Measurements from ENCODE around the gene PMPCA. TPM values are rescaled to one million over a fixed set of nuclear protein-coding genes. Genes with fewer than 3 reads are reported as not detected.
A peak's percentile ranks its signal among the peaks of the same experiment; 100 is the strongest.
"Not testable (repeated sequence)": the region's sequence is repeated elsewhere in the genome, so short reads cannot be mapped to it uniquely, and the experiment has no call there.

PMPCA gene
- total and polyA plus RNA-seq, 11 donors = 61.5 to 81.8 (median 73.6) TPM

- TF ChIP-seq POLR2A (IDR thresholded peaks at IDR 0.05) (no peak), CTCF (IDR thresholded peaks at IDR 0.05) (no peak)
- 88 to 94% (median 90%) methylated on average over 13 to 21 of the region's 21 CpGs for WGBS, 4 donors
- Histone ChIP-seq H3K27me3 (no peaks in the 10 kb centered on the region), H3K4me1 (no peaks in the 10 kb centered on the region), H3K36me3 (peaks cover 2 to 95% (median 83%) of the 10 kb centered on the region in 9 donors), H3K9me3 (no peaks in the 10 kb centered on the region), H3K27ac (no peak overlapping the region), H3K4me3 (no peak overlapping the region)
- DNase-seq (no peak), ATAC-seq (no peak)
- intact Hi-C loops (cut with DNase I) = no loop called here
Observed at GRCh38 chr9:136421791-136422190, 11.3 kb downstream of the PMPCA start.

GRCh38 chr9:136422876-136423275 is 12.4 kb downstream of the PMPCA start:
- Histone ChIP-seq H3K27ac (no peak overlapping the region), H3K27me3 (no peaks in the 10 kb centered on the region), H3K4me1 (no peaks in the 10 kb centered on the region), H3K4me3 (no peak overlapping the region), H3K36me3 (peaks cover 2 to 93% (median 75%) of the 10 kb centered on the region in 9 donors), H3K9me3 (no peaks in the 10 kb centered on the region)
- DNase-seq = no peak
- 93 to 96% (median 95%) methylated on average over 21 to 26 of the region's 26 CpGs for WGBS, 4 donors
- intact Hi-C loops (cut with DNase I) = no loop called here
- peak in 1 of 4 donors; percentile 16 for ATAC-seq
- TF ChIP-seq CTCF (IDR thresholded peaks at IDR 0.05) = no peak
- TF ChIP-seq POLR2A (IDR thresholded peaks at IDR 0.05) = no peak

GRCh38 chr9:136423432-136424146 is 13.1 kb downstream of the PMPCA start:
- Histone ChIP-seq H3K27ac (no peak overlapping the region), H3K4me3 (no peak overlapping the region), H3K27me3 (no peaks in the 10 kb centered on the region), H3K4me1 (no peaks in the 10 kb centered on the region), H3K36me3 (peaks cover 2 to 93% (median 73%) of the 10 kb centered on the region in 9 donors), H3K9me3 (no peaks in the 10 kb centered on the region)
- 95 to 96% (median 96%) methylated on average over 38 to 43 of the region's 43 CpGs for WGBS, 4 donors
- TF ChIP-seq POLR2A (IDR thresholded peaks at IDR 0.05) = no peak
- no peak for TF ChIP-seq CTCF (IDR thresholded peaks at IDR 0.05)
- intact Hi-C loops (cut with DNase I) = no loop called here
- DNase-seq = no peak
- no peak for ATAC-seq

GRCh38 chr9:136424750-136425362 is 14.4 kb downstream of the PMPCA start:
- Histone ChIP-seq H3K4me1 (no peaks in the 10 kb centered on the region), H3K27ac (no peak overlapping the region), H3K9me3 (no peaks in the 10 kb centered on the region), H3K4me3 (no peak overlapping the region), H3K36me3 (peaks cover 0 to 93% (median 72%) of the 10 kb centered on the region in 9 donors), H3K27me3 (no peaks in the 10 kb centered on the region)
- 87 to 92% (median 90%) methylated on average over 27 of the region's 27 CpGs for WGBS, 4 donors
- ATAC-seq (no peak), DNase-seq (no peak)
- intact Hi-C loops (cut with DNase I) = no loop called here
- TF ChIP-seq POLR2A (IDR thresholded peaks at IDR 0.05) (no peak), CTCF (IDR thresholded peaks at IDR 0.05) (no peak)

GRCh38 chr9:136425367-136425766 is 14.9 kb downstream of the PMPCA start:
- H3K27me3 ChIP-seq; H3K4me1 ChIP-seq; ATAC-seq; H3K4me3 ChIP-seq; H3K27ac ChIP-seq; intact Hi-C loops (cut with DNase I); H3K9me3 ChIP-seq; DNase-seq: not testable (repeated sequence)
- 80 to 87% (median 83%) methylated on average over 7 of the region's 7 CpGs for WGBS, 4 donors
- peaks cover 0 to 91% (median 72%) of the 10 kb centered on the region in 9 donors for H3K36me3 ChIP-seq
